Stimulated activated CD8-positive, alpha-beta memory T cell treated with anti-CD3 and anti-CD28 coated beads, Interleukin-12 subunit alpha, Interleukin-12 subunit beta, amount 100 ng/mL, for 4 hours (primary cell): ENCODE results near the gene TESK1.

ENCODE experiments used
- DNase-seq: peaks from one replicate; pipeline ENCODE4 v3.0.0-alpha.2; 2020; ENCODE audit warnings: low read depth

Gene TESK1

GRCh38 chr9:35604578-35605350 is at the start of gene TESK1:
TESK1 (plus strand) TSS chr9:35605262; CDS start chr9:35605620, 358 bp downstream.
- peak; percentile 74 for DNase-seq

- no peak for DNase-seq
Observed at GRCh38 chr9:35555881-35556280, 49.2 kb upstream of the TESK1 start.

- no peak for DNase-seq
Observed at GRCh38 chr9:35556776-35557175, 48.3 kb upstream of the TESK1 start.

- no peak for DNase-seq
Observed at GRCh38 chr9:35557320-35557719, 47.7 kb upstream of the TESK1 start.

- DNase-seq, result no peak
Observed at GRCh38 chr9:35558185-35558584, 46.9 kb upstream of the TESK1 start.

GRCh38 chr9:35559792-35560530 is 45.1 kb upstream of the TESK1 start:
- DNase-seq, result no peak

GRCh38 chr9:35560625-35561337 is 44.3 kb upstream of the TESK1 start:
- no peak for DNase-seq

GRCh38 chr9:35561468-35562261 is 43.4 kb upstream of the TESK1 start:
- DNase-seq, result no peak

GRCh38 chr9:35562895-35563780 is 41.9 kb upstream of the TESK1 start:
- no peak for DNase-seq

- no peak for DNase-seq
Observed at GRCh38 chr9:35563791-35564197, 41.3 kb upstream of the TESK1 start.

- DNase-seq, result no peak
Observed at GRCh38 chr9:35564658-35565061, 40.4 kb upstream of the TESK1 start.

- DNase-seq, result no peak
Observed at GRCh38 chr9:35566417-35566816, 38.6 kb upstream of the TESK1 start.

- DNase-seq, result no peak
Observed at GRCh38 chr9:35568196-35568595, 36.9 kb upstream of the TESK1 start.

GRCh38 chr9:35569206-35569605 is 35.9 kb upstream of the TESK1 start:
- DNase-seq, result no peak

- no peak for DNase-seq
Observed at GRCh38 chr9:35570709-35571504, 34.2 kb upstream of the TESK1 start.

GRCh38 chr9:35574578-35575122 is 30.4 kb upstream of the TESK1 start:
- no peak for DNase-seq

- no peak for DNase-seq
Observed at GRCh38 chr9:35575478-35575877, 29.6 kb upstream of the TESK1 start.

- DNase-seq, result no peak
Observed at GRCh38 chr9:35577486-35577885, 27.6 kb upstream of the TESK1 start.

- no peak for DNase-seq
Observed at GRCh38 chr9:35579130-35579529, 25.9 kb upstream of the TESK1 start.
